DMS 273 (cell line): Measurements from ENCODE around the gene SOX12.
"Not testable (repeated sequence)": the region's sequence is repeated elsewhere in the genome, so short reads cannot be mapped to it uniquely, and the experiment has no call there.

Source experiments
- DNase-seq: peaks from one replicate; lab custom pipeline; 2025; ENCODE audit not compliant: unreplicated experiment; lab: John Stamatoyannopoulos, UW

Gene SOX12

GRCh38 chr20:362271-363254, 37.2 kb downstream of the SOX12 start:
- peak; percentile 97 for DNase-seq

GRCh38 chr20:363319-364078, 38.1 kb downstream of the SOX12 start:
- peak; percentile 55 for DNase-seq

DNA sequence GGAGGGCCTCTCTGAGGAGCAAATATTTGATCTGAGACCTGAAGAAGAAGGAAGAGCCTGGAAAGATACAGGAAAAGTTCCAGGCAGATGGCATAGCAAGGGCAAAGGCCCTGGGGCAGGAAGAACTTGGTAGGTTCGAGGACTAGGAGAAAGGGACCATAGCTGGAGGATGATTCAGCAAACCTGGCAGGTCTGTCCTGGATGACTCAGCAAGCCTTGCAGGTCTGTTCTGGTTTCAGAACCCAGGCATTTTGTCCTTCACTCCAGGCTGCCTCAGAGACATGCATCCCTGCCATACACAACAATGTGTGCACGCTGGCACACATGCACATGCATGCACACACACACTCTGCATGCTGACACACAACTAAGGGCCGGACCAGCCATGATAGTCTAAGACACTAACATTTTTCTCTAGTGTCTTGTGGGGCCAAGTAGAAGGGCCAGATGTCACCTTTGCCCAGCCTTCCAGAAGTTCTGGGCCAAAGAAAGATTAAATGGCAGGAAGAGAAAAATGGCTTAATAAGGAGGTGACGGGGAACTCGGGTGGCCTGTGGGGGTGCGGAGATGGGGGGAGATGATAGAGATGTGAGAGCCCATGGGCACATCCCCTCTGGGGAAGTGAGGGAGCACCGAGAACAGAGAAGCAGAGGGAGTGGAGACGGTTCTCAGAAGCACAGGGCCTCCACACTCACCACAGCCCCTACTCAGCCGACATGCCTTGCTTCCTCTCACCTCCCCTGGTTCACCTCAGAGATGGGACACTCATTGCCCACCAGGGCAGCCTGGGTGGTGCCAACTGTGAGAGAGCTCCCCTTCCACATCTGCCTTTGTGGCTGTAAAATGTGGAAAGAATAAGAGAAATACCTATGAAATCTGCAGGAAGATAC, 39.8 kb downstream of the SOX12 start:
- DNase-seq, result peak; percentile 38

GRCh38 chr20:366041-366718, 40.8 kb downstream of the SOX12 start:
- DNase-seq, result no peak

- DNase-seq, result no peak
These were observed 41.5 kb downstream of the SOX12 start for GRCh38 chr20:366719-367485.

- peak; percentile 46 for DNase-seq
These were observed 42.1 kb downstream of the SOX12 start for GRCh38 chr20:367486-367887.

- no peak for DNase-seq
These were observed 43.6 kb downstream of the SOX12 start for GRCh38 chr20:368915-369314.

- no peak for DNase-seq
These were observed 44.8 kb downstream of the SOX12 start for GRCh38 chr20:370151-370600.

GRCh38 chr20:370977-371754, 45.8 kb downstream of the SOX12 start:
- no peak for DNase-seq

GRCh38 chr20:371755-372542, 46.6 kb downstream of the SOX12 start:
- DNase-seq, result peak; percentile 46

DNA sequence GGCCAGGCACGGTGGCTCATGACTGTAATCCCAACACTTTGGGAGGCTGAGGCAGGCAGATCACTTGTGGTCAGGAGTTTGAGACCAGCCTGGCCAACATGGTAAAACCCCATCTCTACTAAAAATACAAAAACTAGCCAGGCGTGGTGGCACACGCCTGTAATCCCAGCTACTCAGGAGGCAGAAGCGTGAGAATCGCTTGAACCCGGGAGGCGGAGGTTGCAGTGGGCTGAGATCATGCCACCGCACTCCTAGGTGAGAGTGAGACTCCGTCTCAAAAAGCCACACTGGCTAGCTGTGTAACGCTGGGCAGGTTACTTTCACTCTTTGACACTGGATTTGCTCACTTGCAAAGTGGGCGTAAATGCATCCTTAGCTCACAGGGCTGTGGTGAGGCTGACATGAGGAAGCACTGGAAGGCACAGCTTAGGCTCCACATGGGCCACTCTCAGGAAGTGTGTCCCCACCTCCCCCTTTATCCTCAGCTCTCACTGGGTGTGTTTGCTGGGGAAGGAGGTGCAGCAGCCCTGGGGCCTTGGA, 47.3 kb downstream of the SOX12 start:
- DNase-seq, result not testable (repeated sequence)

DNA sequence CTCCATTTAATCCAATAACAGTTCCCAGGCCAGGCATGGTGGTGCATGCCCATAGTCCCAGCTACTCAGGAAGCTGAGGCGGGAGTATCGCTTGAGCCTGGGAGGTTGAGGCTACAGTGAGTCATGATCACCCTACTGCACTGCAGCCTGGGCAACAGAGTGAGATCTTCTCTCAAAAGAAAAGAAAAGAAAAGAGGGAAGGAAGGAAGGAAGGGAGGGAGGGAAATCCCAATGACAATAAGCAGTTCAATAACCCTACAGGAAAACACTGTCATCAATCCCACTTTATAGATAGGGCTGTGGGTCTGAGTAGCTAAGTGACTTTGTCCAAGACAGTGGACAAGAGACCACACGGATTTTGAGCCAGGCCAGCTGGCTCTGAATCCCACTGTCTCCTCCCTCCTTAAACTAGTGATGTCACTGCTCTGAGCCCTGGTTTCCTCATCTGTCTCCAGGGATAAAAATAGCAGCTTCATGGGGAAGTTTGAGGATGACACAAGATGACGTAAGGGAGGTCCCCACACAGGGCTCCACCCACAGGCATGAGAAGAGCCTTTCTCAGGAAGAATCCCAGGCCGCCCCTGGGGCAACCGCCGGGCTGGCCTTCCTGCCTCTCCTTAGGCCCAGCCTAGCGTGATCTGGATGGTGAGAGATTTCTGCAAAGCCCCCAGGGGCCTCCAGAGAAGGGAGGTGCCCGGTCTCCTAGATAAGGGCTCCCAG, 48.0 kb downstream of the SOX12 start:
- peak; percentile 47 for DNase-seq

- no peak for DNase-seq
These were observed 50.0 kb downstream of the SOX12 start for GRCh38 chr20:375265-375889.

- no peak for DNase-seq
These were observed 50.7 kb downstream of the SOX12 start for GRCh38 chr20:376089-376488.

GRCh38 chr20:376750-377149, 51.4 kb downstream of the SOX12 start:
- DNase-seq, result no peak

- DNase-seq, result not testable (repeated sequence)
These were observed 52.2 kb downstream of the SOX12 start for GRCh38 chr20:377578-377977.

GRCh38 chr20:378961-379336, 53.6 kb downstream of the SOX12 start:
- DNase-seq, result no peak
